Dedifferentiated amniotic fluid mesenchymal stem cell (primary cell): ENCODE measurements around the gene SPDEF.

Experiments used
- DNase-seq: peaks from one replicate; pipeline ENCODE4 v3.0.0-alpha.2; 2016; ENCODE audit errors: extremely low spot score

SPDEF gene

DNA sequence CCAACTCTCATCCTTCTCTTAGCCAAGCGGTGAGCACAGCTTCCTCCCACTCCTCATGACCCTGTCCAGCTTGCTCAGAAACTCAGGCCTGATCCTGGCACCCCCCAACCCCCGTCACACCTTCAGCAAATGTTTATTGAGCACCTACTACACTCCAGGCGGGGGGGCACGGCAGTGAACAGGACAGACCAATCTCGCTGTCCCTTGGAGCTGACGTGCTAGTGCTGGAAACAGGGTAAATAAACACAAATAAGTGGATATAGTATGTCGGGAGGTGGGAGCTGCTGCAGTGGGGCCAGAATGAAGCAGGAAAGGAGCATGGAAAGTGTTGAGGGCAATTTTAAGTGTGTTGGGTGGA, 7.4 kb upstream of the SPDEF start:
- no peak for DNase-seq

DNA sequence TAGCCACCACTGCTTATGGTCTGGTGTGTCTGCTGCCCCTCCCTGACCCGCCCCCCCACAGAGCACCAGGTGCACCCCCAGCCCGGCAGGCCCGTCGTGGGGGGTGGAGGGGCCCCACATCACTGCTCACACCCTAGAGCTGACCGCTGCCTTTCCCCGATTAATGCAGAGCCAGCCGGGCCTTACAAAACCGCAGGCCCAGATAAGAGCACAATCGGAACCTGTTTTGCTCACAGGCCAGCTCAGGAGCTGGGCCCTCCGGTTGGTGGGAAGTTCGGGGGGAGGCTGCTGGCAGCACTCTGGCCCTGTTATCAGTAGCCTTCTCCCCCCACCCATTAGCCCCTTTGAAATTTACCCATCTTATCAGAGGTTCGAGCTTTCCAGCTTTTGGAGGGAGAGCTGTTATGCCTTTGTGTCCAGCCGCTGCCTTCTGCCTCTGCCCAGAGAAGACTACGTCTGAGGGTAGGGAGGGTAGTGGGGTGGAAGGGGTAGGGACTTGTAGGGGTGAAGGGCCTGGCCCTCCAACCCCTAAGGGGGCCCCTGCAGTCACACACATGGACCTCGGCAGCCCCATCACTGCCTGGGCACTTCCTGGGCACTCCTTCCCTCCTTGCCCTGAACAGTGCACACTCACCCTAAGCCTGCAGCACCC, 6.9 kb upstream of the SPDEF start:
- no peak for DNase-seq

DNA sequence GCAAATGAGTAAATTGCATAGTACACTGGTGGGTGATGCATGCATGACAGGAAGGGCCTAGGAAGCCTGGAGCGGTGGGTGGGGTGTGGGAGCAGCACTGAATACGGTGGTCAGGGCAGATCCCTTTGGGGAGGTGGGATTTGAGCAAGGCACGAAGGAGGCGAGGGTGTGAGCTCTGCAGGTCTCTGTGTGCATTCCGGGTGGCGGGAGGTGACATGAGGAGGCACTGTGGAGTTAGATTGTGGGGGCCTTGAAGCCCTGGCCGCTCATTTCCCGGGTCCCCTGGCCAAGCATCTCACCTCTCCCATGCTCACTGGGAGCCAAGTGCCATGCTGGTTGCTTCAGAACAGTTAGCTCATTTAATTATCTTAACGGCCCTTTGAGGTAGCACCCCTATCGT, 6.2 kb upstream of the SPDEF start:
- no peak for DNase-seq

DNA sequence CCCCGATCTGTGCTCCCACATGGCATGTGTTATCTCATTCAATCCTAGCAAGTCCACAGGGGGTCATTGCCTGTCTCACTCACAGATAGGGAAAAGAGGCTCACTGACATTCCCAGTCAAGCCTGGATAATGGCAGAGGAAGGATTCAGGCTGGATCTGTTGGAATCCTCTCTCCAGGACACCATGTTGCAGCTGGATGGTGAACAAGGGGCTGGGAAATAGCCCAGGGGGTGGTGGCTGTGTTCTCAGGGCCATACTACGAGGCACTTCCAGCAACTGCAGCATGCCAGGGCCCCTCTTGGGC, 5.0 kb upstream of the SPDEF start:
- no peak for DNase-seq

DNA sequence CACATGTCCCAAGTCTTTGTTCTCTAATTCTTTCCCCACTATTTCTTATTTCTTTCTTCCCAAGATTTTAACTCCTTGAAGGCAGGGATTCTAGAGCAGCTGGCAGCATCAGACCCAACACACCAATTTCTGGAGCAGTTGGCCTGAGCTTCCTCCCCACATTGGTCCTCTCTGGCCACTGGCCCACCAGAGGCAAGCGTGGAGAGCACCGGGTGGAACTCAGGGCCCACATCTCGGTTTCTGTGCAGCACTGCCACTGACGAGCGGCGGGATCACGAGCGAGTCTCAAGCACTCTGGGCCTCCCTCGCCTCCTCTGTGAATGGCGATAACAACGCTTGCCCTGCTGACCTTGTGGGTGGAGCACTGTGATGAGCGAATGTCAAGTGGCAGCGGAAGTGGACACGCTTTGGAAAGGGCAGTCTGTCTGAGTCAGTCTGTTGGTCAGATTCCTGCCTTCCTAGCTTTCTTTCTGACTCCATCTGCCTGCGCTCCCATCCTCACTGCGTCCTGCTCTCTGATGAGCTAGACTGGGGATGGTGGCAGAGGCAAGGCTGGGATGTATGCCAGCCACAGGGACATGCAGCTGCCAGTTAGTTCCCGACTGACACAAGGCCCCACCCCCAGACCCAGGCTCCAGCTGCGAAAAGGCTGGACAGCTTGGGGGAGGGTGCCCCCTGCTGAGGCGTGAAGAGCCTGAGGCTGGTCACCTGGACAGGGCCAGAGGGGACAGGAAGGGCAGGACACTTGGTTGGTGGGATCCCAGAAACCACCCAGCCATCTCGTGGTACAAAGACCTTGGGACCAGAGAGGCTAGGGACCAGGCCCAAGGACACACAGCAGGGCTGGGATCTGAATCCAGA, 4.5 kb upstream of the SPDEF start:
- DNase-seq: no peak

DNA sequence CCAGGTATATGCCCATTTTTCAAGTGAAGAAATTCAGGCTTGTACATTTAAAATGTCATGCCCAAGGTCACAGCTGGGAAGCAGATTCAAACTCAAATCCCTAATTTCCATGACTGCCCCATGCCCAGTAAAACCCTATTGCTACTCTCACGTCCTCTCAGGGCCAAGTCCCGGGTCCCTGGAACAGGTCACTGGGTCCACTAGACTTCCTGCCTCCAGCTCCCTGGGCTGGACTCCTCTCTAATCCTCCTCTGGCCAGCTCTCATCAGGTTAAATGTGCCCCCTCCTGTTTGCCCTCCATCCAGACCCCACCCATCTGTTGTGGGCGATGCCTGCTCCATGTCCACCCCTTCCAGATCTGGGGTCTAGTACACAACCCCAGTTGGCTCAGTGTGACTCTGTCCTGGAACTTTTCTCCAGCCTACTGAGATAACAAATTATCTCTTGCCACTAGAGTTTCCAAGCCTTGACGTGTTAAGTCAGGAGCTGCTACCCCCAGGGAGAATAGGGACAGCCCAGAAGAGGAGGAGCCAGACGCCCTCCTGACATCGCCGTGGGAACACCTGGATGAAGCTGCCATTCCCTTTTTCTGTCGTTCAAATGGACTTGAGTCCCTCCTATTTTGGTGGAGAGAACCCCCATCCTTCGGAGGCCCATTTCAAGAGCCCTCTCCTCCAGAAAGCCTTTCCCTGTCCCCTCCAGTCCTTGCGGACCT, 3.7 kb upstream of the SPDEF start:
- no peak for DNase-seq

DNA sequence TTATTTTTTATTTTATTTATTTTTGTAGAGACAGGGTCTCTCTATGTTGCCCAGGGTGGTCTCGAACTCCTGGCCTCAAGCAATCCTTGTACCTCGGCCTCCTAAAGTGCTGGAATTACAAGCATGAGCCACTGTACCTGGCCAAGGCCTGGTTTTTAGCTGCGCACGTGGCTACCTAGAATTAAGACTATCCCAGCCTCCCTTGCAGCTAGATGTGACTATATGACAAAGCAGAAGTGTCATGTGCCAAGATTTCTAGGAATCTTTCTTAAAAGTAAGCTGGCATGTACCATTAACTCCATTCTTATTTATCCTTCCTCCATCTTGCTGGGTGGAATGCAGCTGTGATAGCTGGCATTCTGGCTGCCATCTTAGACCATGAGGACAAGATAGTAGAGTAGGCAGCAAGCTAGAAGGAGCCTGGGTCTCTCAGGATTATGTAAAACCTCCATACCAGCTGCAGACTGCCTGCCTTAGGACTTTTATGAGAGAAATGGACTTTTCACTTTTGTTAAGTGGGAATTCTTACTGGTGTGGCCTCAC, 2.1 kb upstream of the SPDEF start:
- no peak for DNase-seq

DNA sequence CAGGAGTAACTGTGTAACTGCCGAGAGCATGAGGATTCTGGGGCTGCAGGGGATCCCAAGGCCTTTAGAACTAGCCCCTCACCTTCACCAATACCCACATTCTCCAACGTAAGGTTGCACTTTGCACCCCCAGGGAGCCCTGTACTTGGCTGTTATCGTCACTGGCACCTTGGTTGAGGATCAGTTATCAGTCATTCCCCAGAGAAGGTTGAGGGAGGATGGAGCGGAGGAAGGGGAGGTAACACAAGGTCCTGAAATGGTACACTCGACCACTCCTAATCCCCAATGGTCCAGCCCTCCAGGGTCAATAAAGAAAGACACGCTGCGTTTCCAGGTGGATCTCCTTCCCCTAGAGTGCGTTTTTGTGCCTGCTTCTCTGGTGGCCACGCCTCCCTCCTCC, 1.1 kb upstream of the SPDEF start:
- DNase-seq: no peak

DNA sequence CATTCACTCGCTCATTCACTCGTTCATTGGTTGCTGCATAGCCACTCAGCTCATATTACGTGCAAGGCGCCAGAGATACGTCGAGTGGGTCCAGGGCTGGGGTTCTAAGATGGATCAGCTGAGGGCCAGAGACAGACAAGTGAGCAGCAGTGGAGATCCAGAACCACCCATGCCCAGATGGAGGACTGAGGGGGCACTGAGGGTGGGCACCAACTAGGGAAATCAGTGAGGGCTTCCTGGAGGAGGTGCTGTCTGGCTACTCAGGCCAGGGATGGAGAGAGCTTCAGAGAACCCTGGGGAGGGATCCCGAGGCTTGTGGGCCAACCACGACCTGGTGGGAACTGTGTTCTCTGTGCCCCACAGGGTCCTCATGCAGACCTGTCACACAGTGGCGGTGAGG, 364 bp upstream of the SPDEF start:
- no peak for DNase-seq

DNA sequence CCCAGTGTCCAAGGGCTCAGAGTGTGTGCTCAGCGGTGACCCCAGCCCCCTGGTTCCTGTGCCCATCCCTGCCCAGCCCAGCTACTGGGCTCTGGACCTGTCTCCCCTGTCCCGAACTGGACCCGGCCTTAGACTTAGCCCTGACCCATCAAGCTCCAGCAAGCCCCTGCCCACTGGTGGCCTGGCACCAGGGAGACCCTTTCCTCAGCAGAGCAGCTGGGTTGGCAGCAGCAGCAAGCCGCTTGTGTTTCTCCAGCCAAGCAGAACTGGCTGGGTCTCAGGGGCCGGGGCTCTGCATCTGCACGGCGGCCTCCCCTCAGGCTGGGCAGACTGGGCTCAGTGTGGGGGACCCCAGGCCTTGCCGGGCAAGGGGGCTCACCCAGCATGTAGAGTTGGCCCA, 801 bp downstream of the SPDEF start:
- DNase-seq: no peak

DNA sequence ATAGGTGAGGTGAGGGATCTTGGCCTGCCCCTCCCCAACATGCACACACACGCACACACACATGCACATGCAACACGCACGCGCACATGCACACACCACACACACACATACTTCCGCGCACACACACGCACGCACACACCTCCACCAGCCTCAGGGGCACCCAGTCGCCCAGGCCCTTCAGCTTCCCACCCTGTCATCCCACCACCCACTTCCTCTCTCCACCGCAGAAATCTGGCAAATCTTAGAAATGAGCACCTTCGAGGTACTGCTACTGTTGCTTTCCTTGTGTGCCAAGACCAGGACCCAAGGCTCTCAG, 1.2 kb downstream of the SPDEF start:
- no peak for DNase-seq

DNA sequence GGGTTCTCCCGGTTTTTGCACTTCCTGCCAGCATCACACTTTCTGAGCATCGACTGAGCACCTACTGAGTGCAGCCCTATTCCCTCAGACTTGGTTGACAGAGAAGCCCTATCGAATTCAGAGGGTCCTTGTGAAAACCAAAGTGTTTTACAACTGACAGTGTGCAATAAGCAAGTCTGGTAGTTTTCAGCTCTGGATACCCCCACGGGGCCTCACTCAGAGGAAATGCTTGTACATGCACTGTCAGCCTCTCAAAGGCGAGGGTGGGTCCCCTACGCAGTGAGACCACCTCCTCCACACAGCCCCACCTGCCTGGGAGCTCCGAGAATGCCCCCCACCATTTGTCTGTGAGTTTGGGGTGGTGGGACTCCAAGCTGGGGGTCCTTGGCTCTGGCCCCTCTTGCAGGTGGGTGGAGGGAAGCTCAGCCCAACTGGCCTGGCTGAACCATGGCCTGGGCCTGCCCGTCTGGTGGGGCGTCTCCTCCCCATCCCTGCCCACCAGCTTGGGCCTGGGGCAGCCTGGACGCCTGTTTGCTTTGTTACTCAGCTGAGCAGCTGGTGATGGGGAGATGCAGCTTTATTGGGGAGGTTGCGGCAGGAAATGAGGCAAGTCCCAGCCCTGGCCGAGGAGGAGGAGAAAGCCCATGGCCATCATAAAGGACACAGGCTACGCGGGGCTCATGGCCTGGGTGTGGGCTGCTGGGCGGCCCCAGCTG, 1.7 kb downstream of the SPDEF start:
- DNase-seq: no peak

DNA sequence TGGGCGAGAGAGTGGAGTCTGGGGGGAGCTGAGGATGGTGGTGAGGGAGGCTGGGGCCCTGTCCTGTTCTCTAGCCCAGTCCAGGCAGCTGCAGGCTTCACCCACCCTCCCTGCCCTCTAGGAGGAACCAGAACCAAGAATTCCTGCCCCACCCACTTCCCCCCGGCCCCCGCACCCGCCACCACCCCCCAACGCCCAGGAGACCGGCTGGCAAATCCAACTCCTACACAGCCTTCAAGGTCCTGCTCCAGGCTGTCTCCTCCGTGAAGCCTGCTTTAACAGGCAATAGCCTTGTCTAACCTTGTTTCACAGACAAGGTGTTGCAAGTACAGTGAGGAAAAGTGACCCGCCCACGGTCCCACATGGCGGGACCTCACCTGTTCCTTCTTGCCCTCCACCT, 2.4 kb downstream of the SPDEF start:
- DNase-seq: no peak

DNA sequence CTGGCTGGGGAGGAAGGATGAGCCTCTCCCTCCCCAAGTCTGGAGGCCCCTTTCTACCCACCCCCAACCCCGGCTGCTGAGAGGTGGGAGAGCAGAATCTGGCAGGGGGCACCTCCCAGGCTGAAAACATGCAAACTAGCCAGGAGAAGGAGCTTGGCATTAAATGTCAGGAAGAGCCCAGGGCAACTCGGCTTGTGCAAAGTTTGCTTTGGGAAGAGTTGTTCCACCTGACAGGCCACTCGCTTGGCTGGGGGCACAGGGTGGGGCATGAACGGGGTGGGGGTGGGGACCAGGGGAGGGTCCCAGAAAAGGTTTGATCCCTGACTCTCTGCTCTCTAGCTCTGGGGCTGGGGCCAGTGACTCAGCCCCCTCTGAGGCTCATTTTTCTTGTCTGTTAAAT, 3.0 kb downstream of the SPDEF start:
- no peak for DNase-seq

DNA sequence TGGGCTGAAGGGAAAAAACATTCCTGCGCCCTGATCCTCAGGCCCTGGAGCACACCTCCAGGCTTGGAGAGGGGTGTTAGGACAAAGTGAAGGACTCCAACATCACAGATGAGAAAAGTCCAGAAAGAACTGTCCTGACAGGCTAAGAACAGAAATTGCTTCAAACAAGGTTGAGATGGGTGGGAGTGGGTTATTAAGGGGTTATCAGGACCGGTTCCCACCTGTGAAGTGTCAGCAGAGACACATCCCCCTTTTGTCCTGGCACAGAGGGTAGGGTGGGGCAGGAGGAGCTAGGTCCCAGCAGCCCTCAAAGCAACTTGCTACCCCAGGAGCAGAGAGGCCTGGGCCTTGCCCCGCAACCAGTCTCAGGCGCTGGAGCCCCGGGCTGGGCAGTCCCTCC, 3.5 kb downstream of the SPDEF start:
- no peak for DNase-seq

DNA sequence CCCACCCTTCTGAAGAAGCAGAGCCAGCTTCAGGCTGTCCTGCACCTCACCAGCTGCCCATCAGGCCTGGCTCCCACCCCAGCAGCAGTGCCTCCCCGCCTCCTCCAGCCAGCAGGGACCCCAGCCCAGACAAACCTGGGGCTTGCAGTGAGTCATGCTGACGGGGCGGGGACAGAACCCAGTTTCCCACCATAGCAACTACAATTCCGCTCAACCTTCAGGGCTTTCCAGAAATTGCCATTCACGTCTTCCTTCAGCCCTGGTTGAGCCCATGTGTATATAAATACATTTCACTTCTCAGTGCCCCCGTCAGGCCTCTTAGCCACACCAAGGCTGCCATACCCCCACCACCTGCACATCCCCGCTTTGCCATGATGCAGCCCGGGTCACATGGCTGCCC, 4.4 kb downstream of the SPDEF start:
- no peak for DNase-seq

DNA sequence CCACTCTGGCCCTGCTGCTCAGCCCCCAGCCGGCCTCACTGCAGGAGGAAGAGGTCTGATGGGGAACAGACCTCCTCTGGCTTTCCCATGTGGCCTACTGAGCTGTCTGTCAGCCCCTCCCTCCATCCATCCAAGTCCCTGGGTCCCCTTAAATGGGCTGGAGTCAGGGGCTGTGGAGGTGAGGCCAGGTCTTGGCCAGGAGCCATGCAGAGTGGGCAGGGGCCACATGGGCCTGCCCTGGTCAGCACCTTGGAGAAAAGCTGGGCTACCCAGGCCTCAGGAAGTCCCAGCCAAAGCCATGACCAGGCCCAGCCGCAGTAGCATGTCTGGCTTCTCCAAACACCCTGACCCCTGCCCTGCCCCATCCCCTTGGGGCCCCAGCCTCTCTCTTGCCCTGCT, 6.3 kb downstream of the SPDEF start:
- no peak for DNase-seq

DNA sequence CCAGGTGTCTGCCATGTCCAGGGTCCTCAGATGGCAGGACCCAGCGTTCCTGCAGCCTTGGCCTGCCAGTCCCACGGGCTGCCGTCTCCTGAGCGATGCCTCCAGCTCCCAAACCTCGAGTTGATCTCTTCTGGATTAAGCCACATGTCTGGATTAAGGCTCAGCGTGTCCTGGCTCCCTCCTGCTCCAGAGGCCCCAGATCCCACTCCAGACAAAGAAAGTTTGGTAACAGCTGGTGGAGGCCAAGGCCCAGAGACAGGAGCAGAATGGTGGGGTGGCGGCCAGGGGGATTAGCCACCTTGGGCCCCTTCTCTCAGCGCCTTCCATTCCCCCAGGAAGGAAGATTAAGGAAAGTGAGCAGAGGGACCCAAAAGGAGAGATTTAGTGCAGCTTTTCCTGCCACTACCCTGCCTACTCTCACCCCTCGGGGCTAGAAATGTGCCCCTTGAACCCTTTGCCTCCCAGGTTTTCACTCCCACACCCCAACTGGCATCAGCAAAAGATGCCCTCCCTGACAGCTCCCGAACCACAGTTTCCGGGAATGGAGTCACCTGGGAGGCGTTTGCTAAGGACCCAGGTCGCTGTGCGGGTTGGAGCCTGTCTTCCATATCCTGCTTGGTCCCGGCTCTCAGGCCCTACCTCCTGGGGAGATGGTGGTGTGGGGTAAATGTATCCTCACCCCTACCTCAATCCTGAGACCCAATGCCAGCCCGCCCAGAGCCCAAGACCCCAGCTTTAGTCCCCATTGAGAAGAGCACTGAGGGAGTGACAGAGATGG, 6.9 kb downstream of the SPDEF start:
- DNase-seq: no peak

DNA sequence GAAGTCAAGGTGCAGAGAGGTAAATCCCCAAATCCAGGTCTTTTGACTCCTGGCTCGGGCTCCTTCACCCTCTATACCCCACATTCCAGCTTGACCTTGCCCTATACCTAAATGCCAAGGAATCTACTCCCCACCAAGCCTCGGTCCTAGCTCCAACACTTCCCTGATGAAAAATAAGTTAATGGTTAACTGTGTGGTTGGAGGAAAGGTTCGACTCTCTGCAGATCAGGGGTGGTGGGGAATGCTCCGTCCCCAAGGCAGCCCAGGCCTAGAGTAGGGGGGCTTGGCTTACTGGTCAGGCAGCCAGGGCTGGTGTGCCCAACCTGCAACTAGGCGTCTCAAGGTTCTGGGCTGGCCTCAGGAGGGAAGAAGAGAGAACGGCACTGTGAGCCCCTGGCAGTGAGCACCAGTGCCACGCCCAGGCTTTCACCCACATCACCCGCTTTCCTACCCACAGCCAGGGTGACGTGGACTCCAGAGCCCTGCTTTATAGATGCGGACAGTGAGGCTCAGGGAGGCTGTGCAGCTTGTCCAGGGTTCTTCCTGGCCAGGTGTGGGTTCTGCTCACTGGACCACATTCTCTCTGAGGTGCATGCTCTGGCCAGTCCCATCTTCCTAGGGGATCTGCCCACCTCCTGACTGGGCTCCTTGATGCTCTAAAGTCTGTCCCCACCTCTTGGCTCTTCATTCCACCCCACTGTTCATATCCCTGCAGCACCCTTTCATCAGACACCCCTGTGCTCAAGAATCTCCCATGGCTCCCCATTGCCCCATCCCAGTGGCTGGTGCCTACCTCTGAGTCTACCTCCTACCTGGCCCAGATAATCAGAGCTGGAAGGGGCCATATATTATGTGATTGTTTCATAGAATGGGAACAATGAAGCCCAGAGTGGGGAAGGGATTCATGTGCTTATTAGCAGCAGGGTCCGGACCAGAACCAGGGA, 8.2 kb downstream of the SPDEF start:
- no peak for DNase-seq

DNA sequence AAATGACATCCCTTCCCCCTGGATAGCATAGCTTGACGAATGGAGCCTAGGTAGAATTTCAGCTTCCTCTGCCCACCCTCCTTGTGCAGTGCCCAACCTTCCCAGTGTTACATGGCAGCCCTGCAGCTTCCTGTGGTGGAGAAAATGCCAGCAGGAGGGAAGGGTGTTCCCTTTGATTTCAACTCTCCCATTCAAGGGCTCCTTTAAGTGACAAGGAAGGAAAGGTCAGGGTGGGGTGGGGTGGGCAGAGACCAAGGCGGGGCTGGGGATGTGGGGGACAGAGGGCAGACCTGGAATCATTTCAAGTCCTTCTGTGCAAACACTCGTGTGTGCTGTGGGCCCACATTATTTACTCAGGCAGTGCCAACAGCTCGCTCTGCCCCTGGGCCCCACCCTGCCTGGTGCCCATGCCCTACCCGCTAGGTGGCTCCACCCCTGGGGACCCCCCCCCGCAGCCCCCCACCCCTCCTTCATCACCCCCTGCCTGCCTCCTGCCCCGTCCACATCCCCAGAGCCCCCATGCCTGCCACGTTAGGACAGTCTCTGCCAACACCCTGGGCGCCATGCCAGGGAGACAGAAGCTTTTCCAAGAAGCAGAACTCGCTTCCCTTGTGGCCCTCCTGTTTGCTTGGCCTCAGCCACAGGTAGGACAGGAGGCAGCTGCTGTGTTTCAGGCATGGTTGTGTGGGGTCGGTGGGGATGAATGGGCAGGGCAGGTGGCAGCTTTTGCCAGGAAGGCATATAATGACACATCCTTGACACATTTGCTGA, 9.4 kb downstream of the SPDEF start:
- DNase-seq: no peak
